AG04449 (cell line): ENCODE measurements around the gene POLE.

Experiments used
- CTCF ChIA-PET: fragments of 350-600 bp; formaldehyde crosslinking; extraction: SDS; loops from one replicate; lab custom pipeline; 2021; ENCODE audit warnings: antibody characterized with exemption; lab: Yijun Ruan, JAX
- POLR2A ChIA-PET: fragments of 400-600, 350-600 bp; formaldehyde crosslinking; extraction: SDS; loops from one replicate; lab custom pipeline; 2020; ENCODE audit warnings: antibody characterized with exemption, inconsistent platforms; lab: Yijun Ruan, JAX
- DNase-seq: peaks from one replicate; pipeline ENCODE4 v3.0.0-alpha.2; 2010; ENCODE audit warnings: low read depth, low spot score
- H3K4me3 ChIP-seq: 2 replicates; pipeline ENCODE4 v1.5.1; 2011; ENCODE audit warnings: low read depth, mild to moderate bottlenecking, control low read depth, low read length
- TF ChIP-seq, protein P1 (sequence below): IDR thresholded peaks from one replicate; pipeline ENCODE4 v1.5.1; 2011; ENCODE audit warnings: mild to moderate bottlenecking, moderate library complexity, low read length, control low read depth, inconsistent platforms; ENCODE audit not compliant: insufficient read depth; ENCODE audit errors: missing control alignments

POLE gene

DNA sequence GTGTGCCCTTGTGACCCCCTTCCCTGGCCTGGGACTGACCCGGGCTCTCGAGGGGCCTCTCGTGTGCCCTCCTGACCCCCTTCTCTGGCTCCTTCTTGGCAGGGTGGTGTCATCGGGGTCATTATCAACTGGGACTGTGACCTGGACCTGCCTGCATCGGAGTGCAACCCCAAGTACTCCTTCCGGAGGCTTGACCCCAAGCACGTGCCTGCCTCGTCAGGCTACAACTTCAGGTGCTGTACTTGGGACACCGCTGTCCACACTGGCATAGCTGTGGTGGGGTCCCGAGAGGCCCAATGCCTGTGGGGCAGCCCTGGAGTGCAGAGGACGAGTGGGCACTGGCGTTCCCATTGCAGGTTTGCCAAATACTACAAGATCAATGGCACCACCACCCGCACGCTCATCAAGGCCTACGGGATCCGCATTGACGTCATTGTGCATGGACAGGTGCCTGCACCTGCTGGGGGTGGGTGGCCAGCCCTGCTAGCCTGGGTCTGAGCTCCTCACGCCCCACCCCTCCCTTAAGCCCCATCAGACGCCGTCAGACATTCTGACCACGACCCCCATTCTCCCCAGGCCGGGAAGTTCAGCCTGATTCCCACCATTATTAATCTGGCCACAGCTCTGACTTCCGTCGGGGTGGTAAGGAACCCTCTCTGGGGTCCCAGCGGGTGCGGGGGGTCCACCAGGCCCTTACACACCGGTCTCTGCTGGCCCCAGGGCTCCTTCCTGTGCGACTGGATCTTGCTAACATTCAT, 66.1 kb downstream of the POLE start:
- no peak for DNase-seq
- POLR2A ChIA-PET: no interaction called here
- TF ChIP-seq, protein P1, sequence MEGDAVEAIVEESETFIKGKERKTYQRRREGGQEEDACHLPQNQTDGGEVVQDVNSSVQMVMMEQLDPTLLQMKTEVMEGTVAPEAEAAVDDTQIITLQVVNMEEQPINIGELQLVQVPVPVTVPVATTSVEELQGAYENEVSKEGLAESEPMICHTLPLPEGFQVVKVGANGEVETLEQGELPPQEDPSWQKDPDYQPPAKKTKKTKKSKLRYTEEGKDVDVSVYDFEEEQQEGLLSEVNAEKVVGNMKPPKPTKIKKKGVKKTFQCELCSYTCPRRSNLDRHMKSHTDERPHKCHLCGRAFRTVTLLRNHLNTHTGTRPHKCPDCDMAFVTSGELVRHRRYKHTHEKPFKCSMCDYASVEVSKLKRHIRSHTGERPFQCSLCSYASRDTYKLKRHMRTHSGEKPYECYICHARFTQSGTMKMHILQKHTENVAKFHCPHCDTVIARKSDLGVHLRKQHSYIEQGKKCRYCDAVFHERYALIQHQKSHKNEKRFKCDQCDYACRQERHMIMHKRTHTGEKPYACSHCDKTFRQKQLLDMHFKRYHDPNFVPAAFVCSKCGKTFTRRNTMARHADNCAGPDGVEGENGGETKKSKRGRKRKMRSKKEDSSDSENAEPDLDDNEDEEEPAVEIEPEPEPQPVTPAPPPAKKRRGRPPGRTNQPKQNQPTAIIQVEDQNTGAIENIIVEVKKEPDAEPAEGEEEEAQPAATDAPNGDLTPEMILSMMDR: no peak
- CTCF ChIA-PET: interaction anchor here (1.1 to 15.6 kb wide), 5 partner anchors 9 to 206 kb away, joined by 3 to 214 read pairs (median 12); partner anchors contain the start of gene LRCOL1
- no peak overlapping the region for H3K4me3 ChIP-seq

DNA sequence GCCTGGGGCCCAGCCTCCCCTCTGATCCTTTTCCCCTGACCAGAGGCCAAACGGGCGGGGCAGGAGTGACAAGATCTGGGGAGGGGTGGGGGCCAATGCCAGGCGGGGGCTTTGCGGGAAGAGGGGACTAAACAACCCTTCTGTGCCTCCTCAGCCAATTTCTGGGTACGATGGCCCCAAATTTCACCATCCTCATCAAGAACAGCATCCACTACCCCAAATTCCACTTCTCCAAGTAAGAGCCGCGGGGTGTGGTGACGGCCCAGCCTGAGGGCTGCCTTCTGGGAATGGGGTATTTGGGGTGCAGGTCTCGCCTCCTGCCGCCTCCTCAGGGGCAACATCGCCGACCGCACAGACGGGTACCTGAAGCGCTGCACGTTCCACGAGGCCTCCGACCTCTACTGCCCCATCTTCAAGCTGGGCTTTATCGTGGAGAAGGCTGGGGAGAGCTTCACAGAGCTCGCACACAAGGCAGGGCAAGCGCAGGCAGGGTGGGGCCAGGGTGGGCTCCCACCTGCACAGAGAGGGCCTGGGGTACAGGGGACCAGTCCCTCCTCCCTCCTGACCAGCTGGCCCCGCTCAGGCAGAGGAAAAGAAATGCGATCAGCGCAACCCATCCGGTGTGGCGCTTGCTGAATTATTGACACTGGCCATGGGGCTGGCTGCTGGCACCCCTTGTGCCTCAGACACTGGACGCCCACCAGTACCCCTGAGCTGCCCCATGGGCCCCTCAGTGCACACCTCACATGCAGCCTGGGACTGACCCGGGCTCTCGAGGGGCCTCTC, 66.8 kb downstream of the POLE start:
- POLR2A ChIA-PET: no interaction called here
- CTCF ChIA-PET: interaction anchor here (1.1 to 15.6 kb wide), 5 partner anchors 15 to 205 kb away, joined by 3 to 214 read pairs (median 11); partner anchors contain the start of gene LRCOL1
- no peak overlapping the region for H3K4me3 ChIP-seq
- TF ChIP-seq, protein P1: no peak
- no peak for DNase-seq

DNA sequence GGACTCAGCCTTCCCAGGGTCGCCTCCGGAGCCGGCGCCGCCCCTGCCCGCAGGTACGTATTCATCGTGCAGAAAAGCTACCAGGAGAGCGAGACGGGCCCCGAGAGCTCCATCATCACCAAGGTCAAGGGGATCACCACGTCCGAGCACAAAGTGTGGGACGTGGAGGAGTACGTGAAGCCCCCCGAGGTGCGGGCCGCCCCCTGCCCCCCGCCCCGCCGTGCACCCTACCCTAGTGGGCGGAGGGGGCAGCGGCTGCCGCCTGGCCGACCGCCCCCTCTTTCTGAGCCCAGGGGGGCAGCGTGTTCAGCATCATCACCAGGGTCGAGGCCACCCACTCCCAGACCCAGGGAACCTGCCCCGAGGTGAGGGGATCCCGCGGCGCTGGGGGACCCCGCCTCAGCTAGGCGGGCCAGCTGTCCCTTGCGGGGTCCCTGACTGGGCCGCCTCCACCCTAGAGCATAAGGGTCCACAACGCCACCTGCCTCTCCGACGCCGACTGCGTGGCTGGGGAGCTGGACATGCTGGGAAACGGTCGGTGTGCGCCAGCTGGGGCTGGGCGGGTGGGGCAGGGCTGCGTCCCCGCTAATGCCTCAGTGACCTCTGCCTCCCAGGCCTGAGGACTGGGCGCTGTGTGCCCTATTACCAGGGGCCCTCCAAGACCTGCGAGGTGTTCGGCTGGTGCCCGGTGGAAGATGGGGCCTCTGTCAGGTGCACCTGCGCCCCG, 67.6 kb downstream of the POLE start:
- H3K4me3 ChIP-seq: no peak overlapping the region
- no peak for DNase-seq
- ChIA-PET POLR2A (no interaction called here), CTCF (interaction anchor here (1.4 to 15.6 kb wide), 4 partner anchors 15 to 205 kb away, joined by 3 to 214 read pairs (median 14); partner anchors contain the start of gene LRCOL1)
- TF ChIP-seq, protein P1: no peak

DNA sequence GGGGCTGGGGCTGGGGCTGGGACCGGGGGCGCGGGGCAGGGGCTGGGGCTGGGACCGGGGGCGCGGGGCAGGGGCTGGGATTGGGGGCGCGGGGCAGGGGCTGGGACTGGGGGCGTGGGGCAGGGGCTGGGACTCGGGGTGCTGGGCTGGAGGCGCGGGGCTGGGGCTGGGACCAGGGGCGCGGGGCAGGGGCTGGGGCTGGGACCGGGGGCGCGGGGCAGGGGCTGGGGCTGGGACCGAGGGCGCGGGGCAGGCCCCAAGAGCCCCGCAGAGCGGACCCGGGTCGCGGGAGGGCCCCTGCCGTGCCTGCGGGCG, 68.1 kb downstream of the POLE start:
- TF ChIP-seq, protein P1: no peak
- no peak for DNase-seq
- H3K4me3 ChIP-seq: no peak overlapping the region
- CTCF ChIA-PET: interaction anchor here (1.4 to 15.6 kb wide), 4 partner anchors 14 to 204 kb away, joined by 3 to 214 read pairs (median 14); partner anchors contain the start of gene LRCOL1
- POLR2A ChIA-PET: no interaction called here

DNA sequence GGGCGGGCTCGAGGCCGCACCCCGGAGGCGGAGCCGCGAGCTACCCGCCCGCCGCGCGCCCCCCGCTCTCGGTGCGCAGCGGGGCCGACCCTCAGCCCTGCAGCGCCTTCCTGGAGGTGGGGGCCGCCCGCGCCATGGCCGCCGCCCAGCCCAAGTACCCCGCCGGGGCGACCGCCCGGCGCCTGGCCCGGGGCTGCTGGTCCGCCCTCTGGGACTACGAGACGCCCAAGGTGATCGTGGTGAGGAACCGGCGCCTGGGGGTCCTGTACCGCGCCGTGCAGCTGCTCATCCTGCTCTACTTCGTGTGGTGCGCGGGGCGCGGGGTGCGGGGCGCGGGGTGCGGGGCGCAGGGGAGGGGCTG, 68.5 kb downstream of the POLE start, which contains the start of gene P2RX2:
Gene P2RX2, plus strand, starts transcription at position 94 of the 361 bp plus-strand sequence. Its CDS starts 41 bp downstream, at position 135.
- no peak within 1 kb of the TSS for H3K4me3 ChIP-seq
- no peak for DNase-seq
- TF ChIP-seq, protein P1: no peak
- CTCF ChIA-PET: interaction anchor here (1.4 to 15.6 kb wide), 6 partner anchors 14 to 465 kb away, joined by 3 to 214 read pairs (median 14); partner anchors contain the start of gene LRCOL1
- POLR2A ChIA-PET: no interaction called here
